ENCODE results near the gene NKAIN2. TPM values are rescaled to one million over a fixed set of nuclear protein-coding genes. Genes with fewer than 3 reads are reported as not detected.

The NKAIN2 gene
- total RNA-seq, 1 donor from 2014 or later = not detected

DNA sequence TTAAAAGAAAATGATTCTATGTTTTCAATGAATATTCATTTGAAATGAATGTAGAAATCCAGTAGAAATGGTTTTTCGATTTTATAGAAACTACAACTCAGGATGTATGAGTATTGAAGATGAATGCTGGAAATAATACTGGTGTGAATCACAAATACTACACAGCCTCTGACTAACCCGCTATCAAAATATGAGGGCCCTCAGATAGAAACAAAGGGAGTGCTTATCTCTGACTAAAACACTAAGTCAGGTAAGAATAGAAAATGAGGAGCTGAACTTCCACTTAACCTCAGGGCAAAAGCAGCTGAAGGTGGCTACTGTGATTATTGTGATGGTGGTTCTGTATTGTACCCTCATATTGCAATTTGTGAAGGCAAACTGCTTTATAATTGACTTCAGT is 937.7 kb downstream of the NKAIN2 start:
- Histone ChIP-seq H3K9me3 (no peaks in the 10 kb centered on the region), H3K27ac (no peak overlapping the region), H3K4me3 (no peak overlapping the region), H3K36me3 (no peaks in the 10 kb centered on the region), H3K27me3 (no peaks in the 10 kb centered on the region), H3K4me1 (no peaks in the 10 kb centered on the region)
- no peak for ATAC-seq
- DNase-seq = no peak
- intact Hi-C loops (cut with DNase I) = no loop called here
- TF ChIP-seq, protein P1, sequence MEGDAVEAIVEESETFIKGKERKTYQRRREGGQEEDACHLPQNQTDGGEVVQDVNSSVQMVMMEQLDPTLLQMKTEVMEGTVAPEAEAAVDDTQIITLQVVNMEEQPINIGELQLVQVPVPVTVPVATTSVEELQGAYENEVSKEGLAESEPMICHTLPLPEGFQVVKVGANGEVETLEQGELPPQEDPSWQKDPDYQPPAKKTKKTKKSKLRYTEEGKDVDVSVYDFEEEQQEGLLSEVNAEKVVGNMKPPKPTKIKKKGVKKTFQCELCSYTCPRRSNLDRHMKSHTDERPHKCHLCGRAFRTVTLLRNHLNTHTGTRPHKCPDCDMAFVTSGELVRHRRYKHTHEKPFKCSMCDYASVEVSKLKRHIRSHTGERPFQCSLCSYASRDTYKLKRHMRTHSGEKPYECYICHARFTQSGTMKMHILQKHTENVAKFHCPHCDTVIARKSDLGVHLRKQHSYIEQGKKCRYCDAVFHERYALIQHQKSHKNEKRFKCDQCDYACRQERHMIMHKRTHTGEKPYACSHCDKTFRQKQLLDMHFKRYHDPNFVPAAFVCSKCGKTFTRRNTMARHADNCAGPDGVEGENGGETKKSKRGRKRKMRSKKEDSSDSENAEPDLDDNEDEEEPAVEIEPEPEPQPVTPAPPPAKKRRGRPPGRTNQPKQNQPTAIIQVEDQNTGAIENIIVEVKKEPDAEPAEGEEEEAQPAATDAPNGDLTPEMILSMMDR (IDR thresholded peaks at IDR 0.05) = no peak

DNA sequence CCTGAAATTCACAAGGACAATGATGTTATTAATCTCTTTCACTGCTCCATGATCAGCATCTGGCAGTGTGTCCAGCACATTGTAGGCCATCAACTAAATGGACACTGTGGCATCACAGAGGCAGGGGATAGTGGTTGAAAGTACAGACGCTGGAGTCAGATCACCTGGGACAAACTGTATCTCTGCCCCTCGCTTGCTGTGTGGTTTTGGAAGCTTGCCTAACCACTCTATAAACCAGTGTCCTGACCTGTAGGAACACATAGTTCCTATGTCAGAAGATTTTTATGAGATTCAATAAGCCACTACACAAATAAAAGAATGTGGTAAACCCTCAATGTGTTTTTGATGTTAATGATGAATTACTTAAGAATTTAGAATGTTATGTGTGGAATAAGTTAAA is 939.3 kb downstream of the NKAIN2 start:
- intact Hi-C loops (cut with DNase I) = no loop called here
- Histone ChIP-seq H3K4me3 (no peak overlapping the region), H3K9me3 (no peaks in the 10 kb centered on the region), H3K4me1 (no peaks in the 10 kb centered on the region), H3K27me3 (no peaks in the 10 kb centered on the region), H3K27ac (no peak overlapping the region), H3K36me3 (no peaks in the 10 kb centered on the region)
- ATAC-seq (no peak), DNase-seq (no peak)
- TF ChIP-seq, protein P1 (IDR thresholded peaks at IDR 0.05) = no peak

DNA sequence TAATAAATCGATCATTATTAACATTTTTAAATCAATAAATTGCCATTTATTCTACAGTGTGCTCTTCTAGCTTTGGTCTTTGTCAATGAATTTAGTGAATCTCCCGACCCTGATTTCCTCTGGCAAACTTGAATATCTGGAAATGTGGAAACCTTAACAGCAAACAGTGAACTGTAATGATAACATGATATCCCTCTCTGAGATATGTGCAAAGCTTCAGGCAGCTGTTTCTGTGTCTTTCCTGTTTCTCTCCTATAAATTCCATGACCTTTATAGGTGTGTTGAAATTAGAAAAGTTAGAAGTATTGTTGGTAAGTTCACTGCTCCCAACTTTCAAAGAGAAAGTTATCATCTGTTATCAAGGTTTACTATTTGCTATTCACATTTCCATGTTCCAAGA is 939.8 kb downstream of the NKAIN2 start:
- no peaks in the 10 kb centered on the region for H3K9me3 ChIP-seq
- H3K27me3 ChIP-seq = no peaks in the 10 kb centered on the region
- TF ChIP-seq, protein P1 (IDR thresholded peaks at IDR 0.05) = no peak
- intact Hi-C loops (cut with DNase I) = no loop called here
- no peak for ATAC-seq
- H3K27ac ChIP-seq = no peak overlapping the region
- no peak for DNase-seq
- no peak overlapping the region for H3K4me3 ChIP-seq
- no peaks in the 10 kb centered on the region for H3K36me3 ChIP-seq
- H3K4me1 ChIP-seq = no peaks in the 10 kb centered on the region

DNA sequence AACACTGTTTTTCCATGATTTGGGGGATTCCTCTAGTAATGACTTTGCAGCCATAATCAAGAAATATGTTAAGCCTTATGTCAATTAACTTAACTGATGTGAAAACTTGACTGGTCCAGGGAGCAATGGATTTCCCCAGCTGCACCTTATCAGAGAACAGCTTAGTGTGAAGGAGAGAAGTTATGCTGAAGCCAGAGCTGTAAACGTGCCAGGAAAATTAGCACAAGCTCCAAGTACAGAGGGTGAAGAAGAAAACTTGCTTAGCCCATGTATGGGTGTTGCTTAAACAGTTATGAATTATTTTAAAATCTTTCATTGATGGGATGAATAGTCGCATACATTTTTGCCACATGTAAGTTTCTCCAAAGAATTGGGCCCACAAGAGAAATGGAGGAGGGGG is 943.7 kb downstream of the NKAIN2 start:
- Histone ChIP-seq H3K9me3 (no peaks in the 10 kb centered on the region), H3K27me3 (no peaks in the 10 kb centered on the region), H3K4me1 (no peaks in the 10 kb centered on the region), H3K4me3 (no peak overlapping the region), H3K36me3 (no peaks in the 10 kb centered on the region), H3K27ac (no peak overlapping the region)
- TF ChIP-seq, protein P1 (IDR thresholded peaks at IDR 0.05) = no peak
- DNase-seq (no peak), ATAC-seq (no peak)
- intact Hi-C loops (cut with DNase I) = no loop called here

DNA sequence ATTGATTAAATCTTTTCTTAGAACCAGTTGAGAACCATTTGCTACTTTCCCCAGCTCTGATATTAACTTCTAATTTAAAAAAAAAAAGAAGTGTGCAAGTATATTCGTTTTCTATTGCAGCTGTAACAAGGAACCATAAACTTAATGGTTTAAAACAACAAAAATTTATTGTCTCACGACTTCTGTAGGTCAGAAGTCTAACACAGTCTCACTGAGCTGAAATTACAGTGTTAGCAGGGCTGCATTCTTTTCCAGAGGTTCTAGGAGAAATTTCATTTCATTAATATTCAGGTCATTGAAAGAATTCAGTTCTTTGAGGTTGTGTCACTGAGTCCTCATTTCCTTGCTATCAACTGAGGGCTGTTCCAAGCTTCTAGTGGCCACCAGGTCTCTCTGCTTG is 945.1 kb downstream of the NKAIN2 start:
- no peaks in the 10 kb centered on the region for H3K27me3 ChIP-seq
- TF ChIP-seq, protein P1 (IDR thresholded peaks at IDR 0.05) = no peak
- intact Hi-C loops (cut with DNase I) = no loop called here
- no peak overlapping the region for H3K27ac ChIP-seq
- no peaks in the 10 kb centered on the region for H3K9me3 ChIP-seq
- DNase-seq (no peak), ATAC-seq (no peak)
- H3K36me3 ChIP-seq = no peaks in the 10 kb centered on the region
- H3K4me1 ChIP-seq = no peaks in the 10 kb centered on the region
- no peak overlapping the region for H3K4me3 ChIP-seq

DNA sequence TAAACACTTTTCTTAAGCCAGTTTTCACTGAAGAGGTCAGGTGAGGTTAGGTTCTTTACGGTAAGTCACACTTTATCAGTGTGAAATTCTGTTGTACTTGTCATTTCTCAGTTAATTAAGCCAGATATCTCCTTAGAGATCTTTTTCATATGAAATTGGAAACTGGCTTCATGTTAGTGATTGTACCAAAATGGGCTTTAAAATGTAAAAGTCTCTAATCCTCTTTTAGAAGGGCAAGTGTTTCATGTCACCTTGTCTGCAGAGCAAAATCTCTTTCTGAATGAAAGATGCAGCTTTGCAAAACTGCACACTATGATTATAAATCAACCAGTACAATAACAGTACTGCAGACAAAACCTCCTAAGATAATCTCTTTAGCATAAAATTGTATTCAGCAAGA is 949.3 kb downstream of the NKAIN2 start:
- TF ChIP-seq, protein P1 (IDR thresholded peaks at IDR 0.05) = no peak
- intact Hi-C loops (cut with DNase I) = no loop called here
- no peak for DNase-seq
- ATAC-seq = no peak
- H3K36me3 ChIP-seq = no peaks in the 10 kb centered on the region
- H3K27ac ChIP-seq = no peak overlapping the region
- no peaks in the 10 kb centered on the region for H3K27me3 ChIP-seq
- no peaks in the 10 kb centered on the region for H3K4me1 ChIP-seq
- no peaks in the 10 kb centered on the region for H3K9me3 ChIP-seq
- H3K4me3 ChIP-seq = no peak overlapping the region
